Endothelial cell of umbilical vein (primary cell): Measurements from ENCODE around the gene KBTBD3. TPM values are rescaled to one million over a fixed set of nuclear protein-coding genes. Genes with fewer than 3 reads are reported as not detected.

Experiments
- BruUV-seq: library from RNA; stranded (reverse); fragments of 400-500 nt; replicated peaks from 2 replicates; lab custom pipeline; 2021; lab: Mats Ljungman, UMichigan
- CTCF ChIA-PET: fragments of 300-600, 350-600 bp; sonication (Branson Sonifier 250); formaldehyde crosslinking; loops from one replicate; lab custom pipeline; 2021; ENCODE audit warnings: antibody characterized with exemption, inconsistent platforms; lab: Charles Lee
- POLR2A ChIA-PET: fragments of 300-600, 350-600 bp; sonication (Branson Sonifier 250); formaldehyde crosslinking; loops from one replicate; lab custom pipeline; 2021; ENCODE audit warnings: antibody characterized with exemption, inconsistent platforms; lab: Charles Lee
- DNase-seq: peaks from one replicate; pipeline ENCODE4 v3.0.0-alpha.2; 2011; ENCODE audit warnings: low read depth, low spot score
- FAIRE-seq: peaks from 2 replicates; lab custom pipeline; 2011; peaks lifted over from hg19 to GRCh38; lab: Jason Lieb, UNC
- H2AFZ ChIP-seq: 2 replicates; pipeline ENCODE4 v1.6.0; 2012; ENCODE audit warnings: low read depth, low read length, control low read depth, inconsistent platforms
- H3K27ac ChIP-seq: 2 replicates; pipeline ENCODE4 v1.5.1; 2011; ENCODE audit warnings: low read depth, mild to moderate bottlenecking, control low read depth, low read length, moderate library complexity; ENCODE audit not compliant: insufficient read depth
- H3K27me3 ChIP-seq, 2 experiments: 2 replicates each; pipeline versions ENCODE4 v1.6.0 to v1.6.1; 2011; ENCODE audit warnings: low read length in 2 of 2, mixed read lengths in 1 of 2; ENCODE audit not compliant: control insufficient read depth in 2 of 2, insufficient read depth in 2 of 2
- H3K36me3 ChIP-seq, 2 experiments: 2 replicates in 1 of 2; 3 replicates in 1 of 2; pipeline ENCODE4 v1.5.1; 2011; ENCODE audit warnings: low read length in 2 of 2, mild to moderate bottlenecking in 1 of 2, moderate library complexity in 1 of 2; ENCODE audit not compliant: control insufficient read depth in 2 of 2, insufficient read depth in 2 of 2; ENCODE audit errors: extremely low read depth in 1 of 2
- H3K4me1 ChIP-seq: 3 replicates; pipeline ENCODE4 v1.5.1; 2011; ENCODE audit warnings: mild to moderate bottlenecking, low read length; ENCODE audit not compliant: control insufficient read depth, insufficient read depth; ENCODE audit errors: extremely low read depth
- H3K4me2 ChIP-seq: 2 replicates; pipeline ENCODE4 v1.6.1; 2011; ENCODE audit warnings: low read length, control low read depth, mixed read lengths; ENCODE audit not compliant: insufficient read depth
- H3K4me3 ChIP-seq, 3 experiments: fragments of 200-600 bp in 1 of 3; sonication (generic), shearing (Covaris generic) in 1 of 3; replicated peaks in 1 of 3; 2 replicates each; pipeline ENCODE4 v1.5.1; 2011 to 2016; ENCODE audit warnings: control low read depth in 3 of 3, low read length in 3 of 3, mild to moderate bottlenecking in 2 of 3, inconsistent platforms in 1 of 3, low read depth in 1 of 3, moderate library complexity in 1 of 3; ENCODE audit not compliant: insufficient read depth in 1 of 3
- H3K79me2 ChIP-seq: 2 replicates; pipeline ENCODE4 v1.6.0; 2012; ENCODE audit warnings: low read length, inconsistent platforms; ENCODE audit not compliant: control insufficient read depth, insufficient read depth
- H3K9ac ChIP-seq: replicated peaks from 2 replicates; pipeline ENCODE3; 2011; ENCODE audit warnings: low read length, control low read depth; ENCODE audit not compliant: insufficient read depth; ENCODE audit errors: extremely low read depth
- H3K9me1 ChIP-seq: replicated peaks from 3 replicates; pipeline ENCODE4 v1.6.0; 2011; ENCODE audit warnings: mild to moderate bottlenecking, low read length; ENCODE audit not compliant: control insufficient read depth, insufficient read depth; ENCODE audit errors: extremely low read depth
- H3K9me3 ChIP-seq: replicated peaks from 2 replicates; pipeline ENCODE4 v1.5.1; 2012; ENCODE audit warnings: low read length, inconsistent platforms; ENCODE audit not compliant: control insufficient read depth, insufficient read depth
- H4K20me1 ChIP-seq: replicated peaks from 2 replicates; pipeline ENCODE3; 2011; ENCODE audit warnings: mild to moderate bottlenecking, low read length; ENCODE audit not compliant: control insufficient read depth, insufficient read depth; ENCODE audit errors: extremely low read depth
- EZH2 ChIP-seq: IDR thresholded peaks from 2 replicates; pipeline ENCODE4 v1.6.1; 2012; ENCODE audit warnings: borderline replicate concordance, low read depth, mild to moderate bottlenecking, moderate library complexity, low read length, inconsistent platforms; ENCODE audit not compliant: severe bottlenecking
- FOS ChIP-seq: IDR thresholded peaks from 2 replicates; pipeline ENCODE4 v1.6.1; 2011; ENCODE audit warnings: mild to moderate bottlenecking, low read length, moderate library complexity, borderline replicate concordance; ENCODE audit not compliant: insufficient read depth
- GATA2 ChIP-seq: IDR thresholded peaks from 2 replicates; pipeline ENCODE4 v1.7.0; 2011; ENCODE audit warnings: low read depth, mild to moderate bottlenecking, moderate library complexity, mixed read lengths, low read length; ENCODE audit not compliant: insufficient read length, insufficient read depth
- JUN ChIP-seq: IDR thresholded peaks from 2 replicates; pipeline ENCODE4 v1.6.1; 2011; ENCODE audit warnings: borderline replicate concordance, low read depth; ENCODE audit not compliant: insufficient read length, insufficient read depth
- MYC ChIP-seq: IDR thresholded peaks from one replicate; pipeline ENCODE4 v1.6.1; 2011; ENCODE audit warnings: mild to moderate bottlenecking, low read depth, low read length
- POLR2A ChIP-seq: IDR thresholded peaks from 2 replicates; pipeline ENCODE4 v1.6.1; 2012; ENCODE audit warnings: low read depth, mild to moderate bottlenecking, control low read depth, low read length
- POLR2AphosphoS5 ChIP-seq: IDR thresholded peaks from 2 replicates; pipeline ENCODE4 v1.6.1; 2012; ENCODE audit warnings: low read depth, mild to moderate bottlenecking, control low read depth, low read length, moderate library complexity; ENCODE audit not compliant: insufficient read depth
- dilution Hi-C: fragments of 300-500 bp; cut with MboI; formaldehyde crosslinking; loops from one replicate; pipeline ENCODE4 v1.15.0; 2019; ENCODE audit warnings: low sequenced_read_pairs; ENCODE audit not compliant: extremely low pct_ligation_motif_present
- intact Hi-C: fragments of 100-400 bp; cut with micrococcal nuclease; formaldehyde crosslinking; loops from one replicate; pipeline ENCODE4 v1.10.0; 2022
- polyA plus RNA-seq, 4 experiments: library from polyadenylated mRNA; depleted of rRNA in 3 of 4; stranded (reverse) in 3 of 4; unstranded in 1 of 4; fragments of >200 nt; gene quantifications; 2 replicates each; pipeline versions ENCODE4 v1.2.1 to v1.2.3, GENCODE V29; 2011 to 2012; ENCODE audit warnings: missing spikeins in 1 of 4
- total RNA-seq: library from RNA; stranded (reverse); gene quantifications from 2 replicates; pipeline ENCODE4 v1.2.3, GENCODE V29; 2021
- TF ChIP-seq, protein P1 (sequence below): IDR thresholded peaks from 2 replicates; pipeline ENCODE4 v1.6.1; 2011; ENCODE audit not compliant: insufficient read depth, insufficient read length
- TF ChIP-seq, protein P2 (sequence below), 2 donors: IDR thresholded peaks; 1 replicate in 1 of 2; 2 replicates in 1 of 2; pipeline ENCODE4 v1.5.1; 2011; ENCODE audit warnings: low read length in 2 of 2, mild to moderate bottlenecking in 2 of 2, moderate library complexity in 2 of 2, control low read depth in 1 of 2, inconsistent platforms in 1 of 2, low read depth in 1 of 2; ENCODE audit not compliant: insufficient read depth in 1 of 2; ENCODE audit errors: extremely low read depth in 1 of 2

Gene KBTBD3
- total and polyA plus RNA-seq, 2 donors (not counting 3 experiments of a cell fraction or from before 2014, with no cell fraction given) = 0.76 to 2.4 TPM

- Histone ChIP-seq H3K9me1 (no peaks in the 10 kb centered on the region), H3K79me2 (no peaks in the 10 kb centered on the region), H4K20me1 (no peaks in the 10 kb centered on the region), H3K4me3 (no peak overlapping the region), H3K9me3 (no peaks in the 10 kb centered on the region), H3K36me3 (no peaks in the 10 kb centered on the region), H3K4me1 (no peaks in the 10 kb centered on the region), H3K9ac (no peak overlapping the region), H3K27me3 (no peaks in the 10 kb centered on the region), H3K27ac (no peak overlapping the region), H2AFZ (no peak overlapping the region), H3K4me2 (no peak overlapping the region)
- ChIA-PET POLR2A (no interaction called here), CTCF (no interaction called here)
- TF ChIP-seq JUN = no peak
- TF ChIP-seq, protein P1, sequence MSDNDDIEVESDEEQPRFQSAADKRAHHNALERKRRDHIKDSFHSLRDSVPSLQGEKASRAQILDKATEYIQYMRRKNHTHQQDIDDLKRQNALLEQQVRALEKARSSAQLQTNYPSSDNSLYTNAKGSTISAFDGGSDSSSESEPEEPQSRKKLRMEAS = no peak
- no peak for TF ChIP-seq GATA2
- no peak for TF ChIP-seq POLR2A
- TF ChIP-seq FOS = no peak
- no peak for TF ChIP-seq EZH2
- no peak for TF ChIP-seq POLR2AphosphoS5
- TF ChIP-seq MYC = no peak
- TF ChIP-seq, protein P2, sequence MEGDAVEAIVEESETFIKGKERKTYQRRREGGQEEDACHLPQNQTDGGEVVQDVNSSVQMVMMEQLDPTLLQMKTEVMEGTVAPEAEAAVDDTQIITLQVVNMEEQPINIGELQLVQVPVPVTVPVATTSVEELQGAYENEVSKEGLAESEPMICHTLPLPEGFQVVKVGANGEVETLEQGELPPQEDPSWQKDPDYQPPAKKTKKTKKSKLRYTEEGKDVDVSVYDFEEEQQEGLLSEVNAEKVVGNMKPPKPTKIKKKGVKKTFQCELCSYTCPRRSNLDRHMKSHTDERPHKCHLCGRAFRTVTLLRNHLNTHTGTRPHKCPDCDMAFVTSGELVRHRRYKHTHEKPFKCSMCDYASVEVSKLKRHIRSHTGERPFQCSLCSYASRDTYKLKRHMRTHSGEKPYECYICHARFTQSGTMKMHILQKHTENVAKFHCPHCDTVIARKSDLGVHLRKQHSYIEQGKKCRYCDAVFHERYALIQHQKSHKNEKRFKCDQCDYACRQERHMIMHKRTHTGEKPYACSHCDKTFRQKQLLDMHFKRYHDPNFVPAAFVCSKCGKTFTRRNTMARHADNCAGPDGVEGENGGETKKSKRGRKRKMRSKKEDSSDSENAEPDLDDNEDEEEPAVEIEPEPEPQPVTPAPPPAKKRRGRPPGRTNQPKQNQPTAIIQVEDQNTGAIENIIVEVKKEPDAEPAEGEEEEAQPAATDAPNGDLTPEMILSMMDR (IDR thresholded peaks at IDR 0.05; ENCODE audit: extremely low read depth in 1 of 2, insufficient read depth in 1 of 2, low read depth in 1 of 2, low read length in 2 of 2) = no peak
- BruUV-seq = no TSS peak
- DNase-seq (no peak), FAIRE-seq (no peak)
- dilution Hi-C loops (no loop called here), intact Hi-C loops (no loop called here)
These were observed 44.6 kb upstream of the KBTBD3 start for GRCh38 chr11:106121570-106122320.
